HEK293 (cell line): ENCODE results near the gene ATP5ME.

Experiments
- CTCF ChIA-PET: fragments of 350-600 bp; formaldehyde crosslinking; extraction: SDS; loops from one replicate; lab custom pipeline; 2021; ENCODE audit warnings: antibody characterized with exemption; lab: Yijun Ruan, JAX
- POLR2A ChIA-PET: fragments of 300-600 bp; formaldehyde crosslinking; extraction: SDS; loops from one replicate; lab custom pipeline; 2020; ENCODE audit warnings: antibody characterized with exemption, inconsistent platforms; lab: Yijun Ruan, JAX
- H3K27ac ChIP-seq: fragments of 200-500 bp; sonication (Bioruptor generic); 2 replicates; pipeline ENCODE4 v1.5.1; 2014; ENCODE audit warnings: low read depth, low read length, control low read depth, inconsistent platforms; ENCODE audit errors: extremely low read depth
- H3K36me3 ChIP-seq, 2 experiments: fragments of 200-500 bp in 1 of 2; sonication (Bioruptor generic) in 1 of 2; 1 replicate in 1 of 2; 2 replicates in 1 of 2; pipeline ENCODE4 v1.5.1; 2014 to 2017; ENCODE audit warnings: inconsistent platforms in 2 of 2, low read length in 2 of 2; ENCODE audit not compliant: control insufficient read depth in 2 of 2, insufficient read depth in 1 of 2
- H3K4me1 ChIP-seq: fragments of 200-500 bp; sonication (Bioruptor generic); 2 replicates; pipeline ENCODE4 v1.5.1; 2014; ENCODE audit warnings: mild to moderate bottlenecking, low read length, inconsistent platforms; ENCODE audit not compliant: control insufficient read depth, insufficient read depth
- H3K4me3 ChIP-seq: 2 replicates; pipeline ENCODE4 v1.5.1; 2011; ENCODE audit warnings: low read depth, mild to moderate bottlenecking, control low read depth, low read length, moderate library complexity
- H3K9me3 ChIP-seq: fragments of 200-500 bp; sonication (Bioruptor generic); 2 replicates; pipeline ENCODE4 v1.5.1; 2014; ENCODE audit warnings: low read depth, low read length, inconsistent platforms; ENCODE audit not compliant: control insufficient read depth, insufficient read depth
- ATF2 ChIP-seq: fragments of 450-650 bp; formaldehyde crosslinking; IDR thresholded peaks from 2 replicates; pipeline ENCODE4 v1.5.1; 2016; ENCODE audit warnings: missing biosample characterization, missing genetic modification characterization, low read depth
- GLI4 ChIP-seq: fragments of 450-650 bp; formaldehyde crosslinking; IDR thresholded peaks from 2 replicates; pipeline ENCODE4 v1.5.1; 2016; ENCODE audit warnings: missing biosample characterization, missing genetic modification characterization
- GLIS1 ChIP-seq: fragments of 450-650 bp; formaldehyde crosslinking; IDR thresholded peaks from 2 replicates; pipeline ENCODE4 v1.5.1; 2016; ENCODE audit warnings: missing biosample characterization, missing genetic modification characterization
- HOXC10 ChIP-seq: sonication (generic); formaldehyde crosslinking; IDR thresholded peaks from 2 replicates; pipeline ENCODE4 v1.8.1; 2023; ENCODE audit warnings: mild to moderate bottlenecking, missing genetic modification reagents
- SALL2 ChIP-seq: fragments of 450-650 bp; formaldehyde crosslinking; IDR thresholded peaks from 2 replicates; pipeline ENCODE4 v1.5.0; 2017; ENCODE audit warnings: missing biosample characterization, mild to moderate bottlenecking, missing genetic modification characterization, borderline replicate concordance
- YY2 ChIP-seq: fragments of 450-650 bp; formaldehyde crosslinking; IDR thresholded peaks from 2 replicates; pipeline ENCODE4 v1.5.1; 2016; ENCODE audit warnings: missing biosample characterization, missing genetic modification characterization
- ZBTB1 ChIP-seq: fragments of 450-650 bp; formaldehyde crosslinking; IDR thresholded peaks from 2 replicates; pipeline ENCODE4 v1.5.1; 2016; ENCODE audit warnings: missing biosample characterization, missing genetic modification characterization
- ZBTB6 ChIP-seq: fragments of 450-650 bp; formaldehyde crosslinking; IDR thresholded peaks from 2 replicates; pipeline ENCODE4 v1.5.1; 2017; ENCODE audit warnings: missing biosample characterization, missing genetic modification characterization
- ZIC2 ChIP-seq: fragments of 450-650 bp; formaldehyde crosslinking; IDR thresholded peaks from 2 replicates; pipeline ENCODE4 v1.5.1; 2016; ENCODE audit warnings: missing biosample characterization, missing genetic modification characterization
- ZNF132 ChIP-seq: fragments of 450-650 bp; formaldehyde crosslinking; IDR thresholded peaks from 2 replicates; pipeline ENCODE4 v1.5.1; 2017; ENCODE audit warnings: missing biosample characterization, missing genetic modification characterization, borderline replicate concordance
- ZNF18 ChIP-seq: fragments of 450-650 bp; formaldehyde crosslinking; IDR thresholded peaks from 2 replicates; pipeline ENCODE4 v1.5.1; 2016; ENCODE audit warnings: missing biosample characterization, missing genetic modification characterization
- ZNF202 ChIP-seq: fragments of 450-650 bp; formaldehyde crosslinking; IDR thresholded peaks from 2 replicates; pipeline ENCODE4 v1.5.1; 2016; ENCODE audit warnings: missing biosample characterization, missing genetic modification characterization, borderline replicate concordance
- ZNF214 ChIP-seq: fragments of 450-650 bp; formaldehyde crosslinking; IDR thresholded peaks from 2 replicates; pipeline ENCODE4 v1.5.1; 2017; ENCODE audit warnings: missing biosample characterization, mild to moderate bottlenecking, missing genetic modification characterization, borderline replicate concordance
- ZNF248 ChIP-seq: fragments of 450-650 bp; formaldehyde crosslinking; IDR thresholded peaks from 2 replicates; pipeline ENCODE4 v1.5.1; 2017; ENCODE audit warnings: missing biosample characterization, missing genetic modification characterization
- ZNF292 ChIP-seq: fragments of 450-650 bp; formaldehyde crosslinking; IDR thresholded peaks from 2 replicates; pipeline ENCODE4 v1.5.1; 2016; ENCODE audit warnings: low read depth, missing biosample characterization, missing genetic modification characterization, borderline replicate concordance
- ZNF341 ChIP-seq: fragments of 450-650 bp; formaldehyde crosslinking; IDR thresholded peaks from 2 replicates; pipeline ENCODE4; 2016; ENCODE audit warnings: low read depth, missing biosample characterization, missing genetic modification characterization
- ZNF423 ChIP-seq: fragments of 450-650 bp; formaldehyde crosslinking; IDR thresholded peaks from 2 replicates; pipeline ENCODE4 v1.5.1; 2016; ENCODE audit warnings: missing biosample characterization, missing genetic modification characterization
- ZNF561 ChIP-seq: fragments of 450-650 bp; IDR thresholded peaks from 2 replicates; pipeline ENCODE4 v1.5.1; 2018; ENCODE audit warnings: missing biosample characterization, missing genetic modification characterization, borderline replicate concordance
- ZNF623 ChIP-seq: fragments of 450-650 bp; formaldehyde crosslinking; IDR thresholded peaks from 2 replicates; pipeline ENCODE4 v1.5.1; 2016; ENCODE audit warnings: missing biosample characterization, missing genetic modification characterization
- TF ChIP-seq, protein P1 (sequence below): fragments of 450-650 bp; formaldehyde crosslinking; IDR thresholded peaks from 2 replicates; pipeline ENCODE4 v1.5.1; 2016; ENCODE audit warnings: missing biosample characterization, missing genetic modification characterization
- TF ChIP-seq, protein P2 (sequence below): fragments of 450-650 bp; formaldehyde crosslinking; IDR thresholded peaks from 2 replicates; pipeline ENCODE4 v1.5.1; 2016; ENCODE audit warnings: missing biosample characterization, missing genetic modification characterization
- TF ChIP-seq, protein P3 (sequence below): fragments of 450-650 bp; formaldehyde crosslinking; IDR thresholded peaks from 2 replicates; pipeline ENCODE4 v1.5.1; 2017; ENCODE audit warnings: missing biosample characterization, missing genetic modification characterization

The ATP5ME gene

GRCh38 chr4:689723-690122 lies 15.6 kb upstream of the ATP5ME start:
- H3K27ac ChIP-seq = no peak overlapping the region
- no peak overlapping the region for H3K4me3 ChIP-seq
- no peaks in the 10 kb centered on the region for H3K4me1 ChIP-seq
- H3K36me3 ChIP-seq = no peaks in the 10 kb centered on the region
- POLR2A ChIA-PET = no interaction called here
- H3K9me3 ChIP-seq = no peaks in the 10 kb centered on the region
- CTCF ChIA-PET = no interaction called here
- TF ChIP-seq SALL2 (tag by site-specific recombination) = no peak
- TF ChIP-seq, protein P1, sequence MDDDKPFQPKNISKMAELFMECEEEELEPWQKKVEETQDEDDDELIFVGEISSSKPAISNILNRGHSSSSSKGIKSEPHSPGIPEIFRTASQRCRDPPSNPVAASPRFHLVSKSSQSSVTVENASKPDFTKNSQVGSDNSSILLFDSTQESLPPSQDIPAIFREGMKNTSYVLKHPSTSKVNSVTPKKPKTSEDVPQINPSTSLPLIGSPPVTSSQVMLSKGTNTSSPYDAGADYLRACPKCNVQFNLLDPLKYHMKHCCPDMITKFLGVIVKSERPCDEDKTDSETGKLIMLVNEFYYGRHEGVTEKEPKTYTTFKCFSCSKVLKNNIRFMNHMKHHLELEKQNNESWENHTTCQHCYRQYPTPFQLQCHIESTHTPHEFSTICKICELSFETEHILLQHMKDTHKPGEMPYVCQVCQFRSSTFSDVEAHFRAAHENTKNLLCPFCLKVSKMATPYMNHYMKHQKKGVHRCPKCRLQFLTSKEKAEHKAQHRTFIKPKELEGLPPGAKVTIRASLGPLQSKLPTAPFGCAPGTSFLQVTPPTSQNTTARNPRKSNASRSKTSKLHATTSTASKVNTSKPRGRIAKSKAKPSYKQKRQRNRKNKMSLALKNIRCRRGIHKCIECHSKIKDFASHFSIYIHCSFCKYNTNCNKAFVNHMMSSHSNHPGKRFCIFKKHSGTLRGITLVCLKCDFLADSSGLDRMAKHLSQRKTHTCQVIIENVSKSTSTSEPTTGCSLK = no peak
- no peak for TF ChIP-seq ZIC2 (tag by site-specific recombination)
- no peak for TF ChIP-seq ZNF623 (tag by site-specific recombination)
- TF ChIP-seq GLI4 (tag by site-specific recombination) = no peak
- no peak for TF ChIP-seq ZNF248 (tag by site-specific recombination)
- no peak for TF ChIP-seq ZNF132 (tag by site-specific recombination)
- TF ChIP-seq ZNF202 (tag by site-specific recombination) = no peak
- TF ChIP-seq ZNF561 = no peak
- no peak for TF ChIP-seq ZNF214 (tag by site-specific recombination)
- TF ChIP-seq GLIS1 (tag by site-specific recombination) = no peak
- TF ChIP-seq ZNF341 (tag by site-specific recombination) = no peak
- TF ChIP-seq, protein P2, sequence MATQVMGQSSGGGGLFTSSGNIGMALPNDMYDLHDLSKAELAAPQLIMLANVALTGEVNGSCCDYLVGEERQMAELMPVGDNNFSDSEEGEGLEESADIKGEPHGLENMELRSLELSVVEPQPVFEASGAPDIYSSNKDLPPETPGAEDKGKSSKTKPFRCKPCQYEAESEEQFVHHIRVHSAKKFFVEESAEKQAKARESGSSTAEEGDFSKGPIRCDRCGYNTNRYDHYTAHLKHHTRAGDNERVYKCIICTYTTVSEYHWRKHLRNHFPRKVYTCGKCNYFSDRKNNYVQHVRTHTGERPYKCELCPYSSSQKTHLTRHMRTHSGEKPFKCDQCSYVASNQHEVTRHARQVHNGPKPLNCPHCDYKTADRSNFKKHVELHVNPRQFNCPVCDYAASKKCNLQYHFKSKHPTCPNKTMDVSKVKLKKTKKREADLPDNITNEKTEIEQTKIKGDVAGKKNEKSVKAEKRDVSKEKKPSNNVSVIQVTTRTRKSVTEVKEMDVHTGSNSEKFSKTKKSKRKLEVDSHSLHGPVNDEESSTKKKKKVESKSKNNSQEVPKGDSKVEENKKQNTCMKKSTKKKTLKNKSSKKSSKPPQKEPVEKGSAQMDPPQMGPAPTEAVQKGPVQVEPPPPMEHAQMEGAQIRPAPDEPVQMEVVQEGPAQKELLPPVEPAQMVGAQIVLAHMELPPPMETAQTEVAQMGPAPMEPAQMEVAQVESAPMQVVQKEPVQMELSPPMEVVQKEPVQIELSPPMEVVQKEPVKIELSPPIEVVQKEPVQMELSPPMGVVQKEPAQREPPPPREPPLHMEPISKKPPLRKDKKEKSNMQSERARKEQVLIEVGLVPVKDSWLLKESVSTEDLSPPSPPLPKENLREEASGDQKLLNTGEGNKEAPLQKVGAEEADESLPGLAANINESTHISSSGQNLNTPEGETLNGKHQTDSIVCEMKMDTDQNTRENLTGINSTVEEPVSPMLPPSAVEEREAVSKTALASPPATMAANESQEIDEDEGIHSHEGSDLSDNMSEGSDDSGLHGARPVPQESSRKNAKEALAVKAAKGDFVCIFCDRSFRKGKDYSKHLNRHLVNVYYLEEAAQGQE = no peak
- no peak for TF ChIP-seq HOXC10
- TF ChIP-seq ZBTB6 = no peak

GRCh38 chr4:688854-689681 lies 15.0 kb upstream of the ATP5ME start, which contains the start of gene SLC49A3:
SLC49A3 (minus strand) TSS chr4:689151; CDS start chr4:689127, 24 bp downstream.
- POLR2A ChIA-PET = no interaction called here
- H3K36me3 ChIP-seq = no peaks in the 10 kb centered on the region
- CTCF ChIA-PET = no interaction called here
- TF ChIP-seq YY2 = no peak
- TF ChIP-seq, protein P3, sequence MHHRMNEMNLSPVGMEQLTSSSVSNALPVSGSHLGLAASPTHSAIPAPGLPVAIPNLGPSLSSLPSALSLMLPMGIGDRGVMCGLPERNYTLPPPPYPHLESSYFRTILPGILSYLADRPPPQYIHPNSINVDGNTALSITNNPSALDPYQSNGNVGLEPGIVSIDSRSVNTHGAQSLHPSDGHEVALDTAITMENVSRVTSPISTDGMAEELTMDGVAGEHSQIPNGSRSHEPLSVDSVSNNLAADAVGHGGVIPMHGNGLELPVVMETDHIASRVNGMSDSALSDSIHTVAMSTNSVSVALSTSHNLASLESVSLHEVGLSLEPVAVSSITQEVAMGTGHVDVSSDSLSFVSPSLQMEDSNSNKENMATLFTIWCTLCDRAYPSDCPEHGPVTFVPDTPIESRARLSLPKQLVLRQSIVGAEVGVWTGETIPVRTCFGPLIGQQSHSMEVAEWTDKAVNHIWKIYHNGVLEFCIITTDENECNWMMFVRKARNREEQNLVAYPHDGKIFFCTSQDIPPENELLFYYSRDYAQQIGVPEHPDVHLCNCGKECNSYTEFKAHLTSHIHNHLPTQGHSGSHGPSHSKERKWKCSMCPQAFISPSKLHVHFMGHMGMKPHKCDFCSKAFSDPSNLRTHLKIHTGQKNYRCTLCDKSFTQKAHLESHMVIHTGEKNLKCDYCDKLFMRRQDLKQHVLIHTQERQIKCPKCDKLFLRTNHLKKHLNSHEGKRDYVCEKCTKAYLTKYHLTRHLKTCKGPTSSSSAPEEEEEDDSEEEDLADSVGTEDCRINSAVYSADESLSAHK = no peak
- no peak for TF ChIP-seq ZNF292 (tag by site-specific recombination)
- TF ChIP-seq ATF2 (tag by site-specific recombination) = no peak
- TF ChIP-seq ZBTB1 = no peak
- TF ChIP-seq ZNF18 (tag by site-specific recombination) = no peak
- no peak for TF ChIP-seq ZNF423 (tag by site-specific recombination)

More at GRCh38 chr4:688854-689681, 15.0 kb upstream of the ATP5ME start, which contains the start of gene SLC49A3:
- no peaks in the 10 kb centered on the region for H3K9me3 ChIP-seq
- no peak within 1 kb of the TSS for H3K4me3 ChIP-seq
- H3K4me1 ChIP-seq = no peaks in the 10 kb centered on the region
- no peak within 1 kb of the TSS for H3K27ac ChIP-seq
